Parathyroid adenoma (tissue), 2 donors: ENCODE measurements around the gene SCFD2.

Source experiments
- H2AFZ ChIP-seq: fragments of 300-600 bp; sonication (generic); one replicate; pipeline ENCODE4 v1.7.0; 2017; ENCODE audit warnings: antibody characterized with exemption, mild to moderate bottlenecking
- H3K27ac ChIP-seq: fragments of 300-600 bp; sonication (generic); one replicate; pipeline ENCODE4 v1.7.0; 2017
- H3K27me3 ChIP-seq: fragments of 300-600 bp; sonication (generic); one replicate; pipeline ENCODE4 v1.7.0; 2017; ENCODE audit warnings: low read length; ENCODE audit not compliant: control insufficient read depth, insufficient read depth
- H3K36me3 ChIP-seq: fragments of 300-600 bp; sonication (generic); one replicate; pipeline ENCODE4 v1.7.0; 2017; ENCODE audit warnings: low read length; ENCODE audit not compliant: control insufficient read depth, insufficient read depth
- H3K4me1 ChIP-seq: fragments of 300-600 bp; sonication (generic); one replicate; pipeline ENCODE4 v1.7.0; 2017; ENCODE audit warnings: control low read depth
- H3K4me2 ChIP-seq: fragments of 300-600 bp; sonication (generic); one replicate; pipeline ENCODE4 v1.7.0; 2017; ENCODE audit warnings: low read length
- H3K4me3 ChIP-seq: fragments of 300-600 bp; sonication (generic); one replicate; pipeline ENCODE4 v1.7.0; 2017; ENCODE audit warnings: low read depth, low read length
- H3K79me2 ChIP-seq: fragments of 300-600 bp; sonication (generic); one replicate; pipeline ENCODE4 v1.7.0; 2017; ENCODE audit warnings: control low read depth
- H3K9ac ChIP-seq: fragments of 300-600 bp; sonication (generic); one replicate; pipeline ENCODE4 v1.7.0; 2017; ENCODE audit warnings: mild to moderate bottlenecking
- H3K9me3 ChIP-seq: fragments of 300-600 bp; sonication (generic); one replicate; pipeline ENCODE4 v1.7.0; 2017; ENCODE audit warnings: low read length; ENCODE audit not compliant: control insufficient read depth
- TF ChIP-seq, protein P1 (sequence below): fragments of 300-600 bp; sonication (generic); IDR thresholded peaks from one replicate; pipeline ENCODE4 v1.7.0; 2017; ENCODE audit warnings: antibody characterized with exemption, mild to moderate bottlenecking
- donor health status: primary hyperparathyroidism.

SCFD2 gene

DNA sequence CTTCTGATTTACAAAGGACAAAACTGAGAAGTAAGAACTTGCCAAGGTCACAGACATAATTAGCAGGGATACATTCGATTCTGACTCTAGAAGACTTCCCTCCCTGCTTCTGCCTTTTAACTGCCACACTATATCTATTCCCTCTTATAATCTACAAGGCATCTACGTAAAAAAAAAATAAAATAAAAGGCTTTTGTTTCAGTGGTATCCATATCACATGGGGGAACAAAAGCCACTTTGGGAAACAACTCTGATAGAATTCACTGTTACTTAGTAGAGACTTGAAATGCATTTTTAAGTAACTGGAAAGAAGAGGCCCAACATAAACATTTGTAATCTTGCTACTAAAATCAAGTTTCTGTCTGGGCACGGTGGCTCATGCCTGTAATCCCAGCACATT, 247.2 kb downstream of the SCFD2 start:
- H3K4me3 ChIP-seq = no peak overlapping the region
- H3K27me3 ChIP-seq = no peaks in the 10 kb centered on the region
- H3K9ac ChIP-seq = no peak overlapping the region
- no peaks in the 10 kb centered on the region for H3K79me2 ChIP-seq
- no peaks in the 10 kb centered on the region for H3K36me3 ChIP-seq
- TF ChIP-seq, protein P1, sequence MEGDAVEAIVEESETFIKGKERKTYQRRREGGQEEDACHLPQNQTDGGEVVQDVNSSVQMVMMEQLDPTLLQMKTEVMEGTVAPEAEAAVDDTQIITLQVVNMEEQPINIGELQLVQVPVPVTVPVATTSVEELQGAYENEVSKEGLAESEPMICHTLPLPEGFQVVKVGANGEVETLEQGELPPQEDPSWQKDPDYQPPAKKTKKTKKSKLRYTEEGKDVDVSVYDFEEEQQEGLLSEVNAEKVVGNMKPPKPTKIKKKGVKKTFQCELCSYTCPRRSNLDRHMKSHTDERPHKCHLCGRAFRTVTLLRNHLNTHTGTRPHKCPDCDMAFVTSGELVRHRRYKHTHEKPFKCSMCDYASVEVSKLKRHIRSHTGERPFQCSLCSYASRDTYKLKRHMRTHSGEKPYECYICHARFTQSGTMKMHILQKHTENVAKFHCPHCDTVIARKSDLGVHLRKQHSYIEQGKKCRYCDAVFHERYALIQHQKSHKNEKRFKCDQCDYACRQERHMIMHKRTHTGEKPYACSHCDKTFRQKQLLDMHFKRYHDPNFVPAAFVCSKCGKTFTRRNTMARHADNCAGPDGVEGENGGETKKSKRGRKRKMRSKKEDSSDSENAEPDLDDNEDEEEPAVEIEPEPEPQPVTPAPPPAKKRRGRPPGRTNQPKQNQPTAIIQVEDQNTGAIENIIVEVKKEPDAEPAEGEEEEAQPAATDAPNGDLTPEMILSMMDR = no peak
- H2AFZ ChIP-seq = no peak overlapping the region
- no peak overlapping the region for H3K4me2 ChIP-seq
- no peaks in the 10 kb centered on the region for H3K4me1 ChIP-seq
- H3K9me3 ChIP-seq = no peaks in the 10 kb centered on the region
- no peak overlapping the region for H3K27ac ChIP-seq

GRCh38 chr4:53116954-53117353, 248.9 kb downstream of the SCFD2 start:
- H3K36me3 ChIP-seq = no peaks in the 10 kb centered on the region
- H3K4me2 ChIP-seq = no peak overlapping the region
- no peaks in the 10 kb centered on the region for H3K4me1 ChIP-seq
- H3K27ac ChIP-seq = no peak overlapping the region
- no peaks in the 10 kb centered on the region for H3K9me3 ChIP-seq
- no peak overlapping the region for H2AFZ ChIP-seq
- H3K9ac ChIP-seq = no peak overlapping the region
- TF ChIP-seq, protein P1 = no peak
- H3K4me3 ChIP-seq = no peak overlapping the region
- no peaks in the 10 kb centered on the region for H3K27me3 ChIP-seq
- no peaks in the 10 kb centered on the region for H3K79me2 ChIP-seq

DNA sequence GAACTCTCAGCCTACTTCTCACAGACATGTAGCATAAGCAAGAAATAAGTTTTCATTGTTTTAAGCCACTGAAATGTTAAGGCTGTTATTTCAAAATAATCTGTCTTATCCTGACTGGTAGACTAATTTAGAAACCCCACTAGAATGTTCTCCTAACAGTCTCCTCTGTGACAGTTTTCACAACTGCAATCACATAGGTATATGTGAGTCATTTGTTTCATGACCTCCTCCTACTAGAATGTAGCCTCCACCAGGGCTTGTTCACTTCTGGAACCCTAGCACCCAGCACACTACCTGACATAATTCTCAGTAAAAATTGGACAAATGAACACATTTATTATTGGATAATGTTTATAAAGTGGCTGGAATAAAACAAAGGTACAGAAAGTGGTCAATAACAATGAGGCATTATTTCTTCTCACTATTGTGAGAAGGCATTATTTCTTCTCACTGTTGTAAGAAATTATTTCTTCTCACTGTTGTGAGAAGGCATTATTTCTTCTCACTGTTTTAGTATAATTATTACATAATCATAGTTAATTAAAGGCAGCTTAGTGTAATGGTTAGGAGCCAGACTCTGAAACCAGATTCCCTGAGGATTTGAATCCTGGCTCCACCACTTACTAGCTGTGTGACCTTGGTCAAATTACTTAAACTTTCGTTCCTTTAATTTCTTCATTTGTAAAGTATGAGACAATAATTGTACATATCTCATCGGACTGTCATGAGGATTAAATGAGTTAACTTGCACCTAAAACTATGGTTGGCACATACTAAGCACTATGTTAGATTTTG, 252.2 kb downstream of the SCFD2 start:
- no peak overlapping the region for H3K4me2 ChIP-seq
- no peak overlapping the region for H3K9ac ChIP-seq
- H3K4me3 ChIP-seq = no peak overlapping the region
- H3K27me3 ChIP-seq = no peaks in the 10 kb centered on the region
- H3K9me3 ChIP-seq = no peaks in the 10 kb centered on the region
- no peaks in the 10 kb centered on the region for H3K36me3 ChIP-seq
- TF ChIP-seq, protein P1 = no peak
- no peaks in the 10 kb centered on the region for H3K79me2 ChIP-seq
- no peak overlapping the region for H2AFZ ChIP-seq
- no peaks in the 10 kb centered on the region for H3K4me1 ChIP-seq
- no peak overlapping the region for H3K27ac ChIP-seq

DNA sequence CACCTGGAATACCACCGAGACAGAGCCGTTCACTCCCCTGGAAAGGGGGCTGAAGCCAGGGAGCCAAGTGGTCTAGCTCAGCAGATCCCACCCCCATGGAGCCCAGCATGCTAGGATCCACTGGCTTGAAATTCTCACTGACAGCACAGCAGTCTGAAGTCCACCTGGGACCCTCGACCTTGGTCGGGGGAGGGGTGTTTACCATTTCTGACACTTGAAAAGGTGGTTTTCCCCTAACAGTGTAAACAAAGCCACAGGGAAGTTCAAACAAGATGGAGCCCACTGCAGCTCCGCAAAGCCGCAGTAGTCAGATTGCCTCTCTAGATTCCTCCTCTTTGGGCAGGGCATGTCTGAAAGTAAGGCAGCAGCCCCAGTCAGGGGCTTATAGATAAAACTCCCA, 260.5 kb downstream of the SCFD2 start:
- Histone ChIP-seq H3K4me3 (no peak overlapping the region), H2AFZ (no peak overlapping the region), H3K4me2 (no peak overlapping the region), H3K36me3 (no peaks in the 10 kb centered on the region), H3K9ac (no peak overlapping the region), H3K79me2 (no peaks in the 10 kb centered on the region), H3K27ac (no peak overlapping the region), H3K27me3 (no peaks in the 10 kb centered on the region), H3K9me3 (no peaks in the 10 kb centered on the region), H3K4me1 (no peaks in the 10 kb centered on the region)
- TF ChIP-seq, protein P1 = no peak

DNA sequence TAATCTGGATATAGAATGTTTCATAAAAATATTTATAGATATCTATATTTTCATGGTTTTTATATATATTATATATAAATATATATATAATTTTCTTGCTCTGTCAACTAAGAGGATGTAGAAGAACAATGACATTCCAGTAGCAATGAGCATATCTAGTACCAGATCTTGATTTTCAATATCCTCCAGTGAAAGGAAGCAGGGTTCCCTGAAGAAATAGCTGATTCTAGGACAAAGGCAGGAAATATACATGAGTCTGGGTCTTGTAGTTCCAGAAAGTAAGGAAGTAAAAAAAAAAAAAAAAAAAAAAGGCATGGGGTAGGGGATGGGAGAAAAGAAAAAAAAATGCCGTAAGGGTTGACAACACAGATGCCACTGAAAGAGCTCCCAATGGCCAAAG, 262.4 kb downstream of the SCFD2 start:
- H3K9ac ChIP-seq = no peak overlapping the region
- H3K27ac ChIP-seq = no peak overlapping the region
- TF ChIP-seq, protein P1 = no peak
- H2AFZ ChIP-seq = no peak overlapping the region
- no peaks in the 10 kb centered on the region for H3K27me3 ChIP-seq
- H3K9me3 ChIP-seq = no peaks in the 10 kb centered on the region
- H3K36me3 ChIP-seq = no peaks in the 10 kb centered on the region
- H3K4me1 ChIP-seq = no peaks in the 10 kb centered on the region
- no peak overlapping the region for H3K4me2 ChIP-seq
- H3K79me2 ChIP-seq = no peaks in the 10 kb centered on the region
- no peak overlapping the region for H3K4me3 ChIP-seq
